K562 (cell line): ENCODE measurements around the gene VDAC1. TPM values are rescaled to one million over a fixed set of nuclear protein-coding genes. Genes with fewer than 3 reads are reported as not detected.

ENCODE experiments used
- DACH1 ChIP-seq: fragments of 450-650 bp; IDR thresholded peaks from 2 replicates; pipeline ENCODE4 v1.6.1; 2018; ENCODE audit not compliant: partially characterized antibody
- E2F3 ChIP-seq: fragments of 250-450 bp; sonication (Bioruptor Pico); IDR thresholded peaks from 2 replicates; pipeline ENCODE4 v1.4.0; 2020; ENCODE audit warnings: mild to moderate bottlenecking
- EGR1 ChIP-seq: fragments of 450-650 bp; conservative IDR thresholded peaks from 2 replicates; pipeline ENCODE4 v1.6.1; 2017; ENCODE audit warnings: mild to moderate bottlenecking
- MTA2 ChIP-seq: fragments of 450-650 bp; IDR thresholded peaks from 2 replicates; pipeline ENCODE4 v1.6.1; 2016; ENCODE audit warnings: low read depth
- NCOA2 ChIP-seq, 2 experiments: fragments of 450-650 bp; IDR thresholded peaks; 2 replicates each; pipeline ENCODE4 v1.6.1; 2018; ENCODE audit warnings: mild to moderate bottlenecking in 2 of 2, moderate library complexity in 1 of 2; ENCODE audit not compliant: partially characterized antibody in 2 of 2
- RAD51 ChIP-seq: fragments of 450-650 bp; IDR thresholded peaks from 2 replicates; pipeline ENCODE4 v1.7.1; 2016; ENCODE audit warnings: low read depth, mild to moderate bottlenecking, borderline replicate concordance
- RBFOX2 ChIP-seq: fragments of 200-400 bp; formaldehyde crosslinking; IDR thresholded peaks from 2 replicates; pipeline ENCODE4 v1.6.1; 2017; ENCODE audit warnings: low read depth, mild to moderate bottlenecking, low read length, moderate library complexity
- SETDB1 ChIP-seq: IDR thresholded peaks from one replicate; pipeline ENCODE4 v1.6.1; 2012; ENCODE audit warnings: low read length, control low read depth, inconsistent platforms
- TEAD2 ChIP-seq: fragments of 450-650 bp; IDR thresholded peaks from 2 replicates; pipeline ENCODE4 v1.6.1; 2016; ENCODE audit warnings: missing genetic modification characterization, control low read depth, missing compliant biosample characterization
- TOE1 ChIP-seq, 2 experiments: fragments of 450-650 bp in 1 of 2; sonication (generic) in 1 of 2; formaldehyde crosslinking in 1 of 2; IDR thresholded peaks; 2 replicates each; pipeline versions ENCODE4 v1.7.1 to v1.8.0; 2016 to 2022; ENCODE audit warnings: borderline replicate concordance in 2 of 2, mild to moderate bottlenecking in 2 of 2, antibody characterized with exemption in 1 of 2, inconsistent platforms in 1 of 2, low read depth in 1 of 2, missing genetic modification reagents in 1 of 2, moderate library complexity in 1 of 2
- ZNF184 ChIP-seq: sonication (generic); formaldehyde crosslinking; IDR thresholded peaks from 2 replicates; pipeline ENCODE4 v1.5.0; 2020; ENCODE audit warnings: missing genetic modification reagents
- ZNF431 ChIP-seq: sonication (generic); formaldehyde crosslinking; IDR thresholded peaks from 2 replicates; pipeline ENCODE4 v1.8.0; 2022; ENCODE audit warnings: mild to moderate bottlenecking, missing genetic modification reagents
- ZNF586 ChIP-seq: fragments of 450-650 bp; formaldehyde crosslinking; conservative IDR thresholded peaks from 2 replicates; pipeline ENCODE4 v1.4.0; 2020; ENCODE audit warnings: mild to moderate bottlenecking, moderate library complexity
- ZSCAN32 ChIP-seq: fragments of 450-650 bp; formaldehyde crosslinking; IDR thresholded peaks from 2 replicates; pipeline ENCODE4 v1.4.0; 2020; ENCODE audit warnings: mild to moderate bottlenecking, moderate library complexity
- polyA plus RNA-seq, 8 experiments: library from polyadenylated mRNA; depleted of rRNA in 4 of 8; stranded (reverse) in 5 of 8; unstranded in 3 of 8; fragments of >200 nt; fragmentation: Nextera tagmentation in 2 of 8; fragmentation: Illumina TruSeq in 1 of 8; extraction: Ambion mirVana in 2 of 8; extraction: Trizol in 1 of 8; gene quantifications; 2 replicates each; pipeline versions ENCODE4 v1.2.1 to v1.2.3, GENCODE V29; 2011 to 2014; ENCODE audit warnings: inconsistent platforms in 1 of 8, missing spikeins in 1 of 8
- total RNA-seq, 7 experiments: library from RNA; depleted of rRNA in 6 of 7; stranded (reverse); fragments of >200 nt in 6 of 7; fragmentation: Illumina TruSeq in 2 of 7; extraction: Trizol in 2 of 7; gene quantifications; 2 replicates each; pipeline versions ENCODE4 v1.2.1 to v1.2.3, GENCODE V29; 2011 to 2021; ENCODE audit warnings: low replicate concordance in 1 of 7
- TF ChIP-seq, protein P1 (sequence below): sonication (generic); formaldehyde crosslinking; IDR thresholded peaks from 2 replicates; pipeline ENCODE4 v1.8.1; 2023; ENCODE audit warnings: missing genetic modification reagents, mild to moderate bottlenecking, borderline replicate concordance
- TF ChIP-seq, protein P2 (sequence below): sonication (generic); formaldehyde crosslinking; IDR thresholded peaks from 2 replicates; pipeline ENCODE4 v1.5.0; 2020; ENCODE audit warnings: missing genetic modification reagents
- TF ChIP-seq, protein P3 (sequence below): fragments of 250-450 bp; sonication (Bioruptor Pico); IDR thresholded peaks from 2 replicates; pipeline ENCODE4 v1.4.0; 2020; ENCODE audit warnings: borderline replicate concordance
- TF ChIP-seq, protein P4 (sequence below): fragments of 250-450 bp; sonication (Bioruptor Pico); IDR thresholded peaks from 2 replicates; pipeline ENCODE4 v1.8.0; 2021; ENCODE audit warnings: borderline replicate concordance, mild to moderate bottlenecking, moderate library complexity; ENCODE audit not compliant: poor library complexity, severe bottlenecking

VDAC1 gene
- total and polyA plus RNA-seq, 9 of the 15 experiments (the other 6 are each of a cell fraction or from before 2014, with no cell fraction given), result 168 to 366 (median 293) TPM

DNA sequence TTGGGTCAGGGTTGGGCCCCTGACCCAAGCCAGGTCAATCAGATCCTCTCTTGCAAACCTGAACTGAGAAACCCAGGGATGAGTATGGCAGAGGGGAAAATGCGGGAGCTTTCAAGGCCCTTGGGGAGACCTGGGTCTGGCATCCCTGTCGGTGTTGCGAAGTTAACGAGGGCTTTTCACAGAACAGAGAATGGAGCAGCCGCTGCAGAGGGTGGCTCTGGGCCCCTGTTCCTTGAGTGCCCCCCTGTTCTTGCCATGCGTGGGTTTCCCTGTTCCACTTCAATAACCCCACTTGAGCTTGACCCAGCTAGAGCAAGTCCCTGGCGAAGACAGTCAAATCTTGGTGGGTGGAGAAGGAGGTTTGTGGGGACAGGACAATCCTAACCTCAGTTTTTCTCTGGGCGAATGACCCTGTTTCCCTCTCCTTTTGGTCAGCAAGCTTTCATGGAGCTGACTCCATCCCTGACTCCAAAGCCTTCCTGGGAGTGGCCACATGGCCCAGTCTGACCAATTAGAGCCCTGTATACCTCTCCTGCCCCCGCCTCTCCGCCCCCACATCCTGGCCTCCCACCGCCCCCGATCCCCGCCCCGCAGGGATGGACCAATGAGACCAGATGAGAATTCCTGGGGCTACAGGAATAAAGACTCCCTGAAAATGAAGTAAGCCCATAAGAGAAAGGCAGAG is 2.9 kb upstream of the VDAC1 start (continued):
- TF ChIP-seq E2F3 (CRISPR knock-in tag) (no peak), TEAD2 (no peak), DACH1 (no peak), SETDB1 (no peak), RBFOX2 (no peak), EGR1 (peak; percentile 91), ZNF184 (CRISPR knock-in tag) (no peak), RAD51 (peak; percentile 37; the same call in 1 of the 2 replicates), ZSCAN32 (CRISPR knock-in tag) (no peak), NCOA2 (IDR thresholded peaks at IDR 0.05; ENCODE audit: partially characterized antibody in 2 of 2) (no peak), MTA2 (no peak), TOE1 (IDR thresholded peaks at IDR 0.05; ENCODE audit: borderline replicate concordance) (no peak), TOE1 (CRISPR knock-in tag; IDR thresholded peaks at IDR 0.05; ENCODE audit: borderline replicate concordance, low read depth) (no peak), ZNF431 (CRISPR knock-in tag) (no peak), ZNF586 (CRISPR knock-in tag) (no peak)
- TF ChIP-seq, protein P1, sequence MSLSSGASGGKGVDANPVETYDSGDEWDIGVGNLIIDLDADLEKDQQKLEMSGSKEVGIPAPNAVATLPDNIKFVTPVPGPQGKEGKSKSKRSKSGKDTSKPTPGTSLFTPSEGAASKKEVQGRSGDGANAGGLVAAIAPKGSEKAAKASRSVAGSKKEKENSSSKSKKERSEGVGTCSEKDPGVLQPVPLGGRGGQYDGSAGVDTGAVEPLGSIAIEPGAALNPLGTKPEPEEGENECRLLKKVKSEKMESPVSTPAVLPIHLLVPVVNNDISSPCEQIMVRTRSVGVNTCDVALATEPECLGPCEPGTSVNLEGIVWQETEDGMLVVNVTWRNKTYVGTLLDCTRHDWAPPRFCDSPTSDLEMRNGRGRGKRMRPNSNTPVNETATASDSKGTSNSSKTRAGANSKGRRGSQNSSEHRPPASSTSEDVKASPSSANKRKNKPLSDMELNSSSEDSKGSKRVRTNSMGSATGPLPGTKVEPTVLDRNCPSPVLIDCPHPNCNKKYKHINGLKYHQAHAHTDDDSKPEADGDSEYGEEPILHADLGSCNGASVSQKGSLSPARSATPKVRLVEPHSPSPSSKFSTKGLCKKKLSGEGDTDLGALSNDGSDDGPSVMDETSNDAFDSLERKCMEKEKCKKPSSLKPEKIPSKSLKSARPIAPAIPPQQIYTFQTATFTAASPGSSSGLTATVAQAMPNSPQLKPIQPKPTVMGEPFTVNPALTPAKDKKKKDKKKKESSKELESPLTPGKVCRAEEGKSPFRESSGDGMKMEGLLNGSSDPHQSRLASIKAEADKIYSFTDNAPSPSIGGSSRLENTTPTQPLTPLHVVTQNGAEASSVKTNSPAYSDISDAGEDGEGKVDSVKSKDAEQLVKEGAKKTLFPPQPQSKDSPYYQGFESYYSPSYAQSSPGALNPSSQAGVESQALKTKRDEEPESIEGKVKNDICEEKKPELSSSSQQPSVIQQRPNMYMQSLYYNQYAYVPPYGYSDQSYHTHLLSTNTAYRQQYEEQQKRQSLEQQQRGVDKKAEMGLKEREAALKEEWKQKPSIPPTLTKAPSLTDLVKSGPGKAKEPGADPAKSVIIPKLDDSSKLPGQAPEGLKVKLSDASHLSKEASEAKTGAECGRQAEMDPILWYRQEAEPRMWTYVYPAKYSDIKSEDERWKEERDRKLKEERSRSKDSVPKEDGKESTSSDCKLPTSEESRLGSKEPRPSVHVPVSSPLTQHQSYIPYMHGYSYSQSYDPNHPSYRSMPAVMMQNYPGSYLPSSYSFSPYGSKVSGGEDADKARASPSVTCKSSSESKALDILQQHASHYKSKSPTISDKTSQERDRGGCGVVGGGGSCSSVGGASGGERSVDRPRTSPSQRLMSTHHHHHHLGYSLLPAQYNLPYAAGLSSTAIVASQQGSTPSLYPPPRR, result no peak
- TF ChIP-seq, protein P2, sequence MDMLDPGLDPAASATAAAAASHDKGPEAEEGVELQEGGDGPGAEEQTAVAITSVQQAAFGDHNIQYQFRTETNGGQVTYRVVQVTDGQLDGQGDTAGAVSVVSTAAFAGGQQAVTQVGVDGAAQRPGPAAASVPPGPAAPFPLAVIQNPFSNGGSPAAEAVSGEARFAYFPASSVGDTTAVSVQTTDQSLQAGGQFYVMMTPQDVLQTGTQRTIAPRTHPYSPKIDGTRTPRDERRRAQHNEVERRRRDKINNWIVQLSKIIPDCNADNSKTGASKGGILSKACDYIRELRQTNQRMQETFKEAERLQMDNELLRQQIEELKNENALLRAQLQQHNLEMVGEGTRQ (CRISPR knock-in tag), result peak; percentile 85
- TF ChIP-seq, protein P3, sequence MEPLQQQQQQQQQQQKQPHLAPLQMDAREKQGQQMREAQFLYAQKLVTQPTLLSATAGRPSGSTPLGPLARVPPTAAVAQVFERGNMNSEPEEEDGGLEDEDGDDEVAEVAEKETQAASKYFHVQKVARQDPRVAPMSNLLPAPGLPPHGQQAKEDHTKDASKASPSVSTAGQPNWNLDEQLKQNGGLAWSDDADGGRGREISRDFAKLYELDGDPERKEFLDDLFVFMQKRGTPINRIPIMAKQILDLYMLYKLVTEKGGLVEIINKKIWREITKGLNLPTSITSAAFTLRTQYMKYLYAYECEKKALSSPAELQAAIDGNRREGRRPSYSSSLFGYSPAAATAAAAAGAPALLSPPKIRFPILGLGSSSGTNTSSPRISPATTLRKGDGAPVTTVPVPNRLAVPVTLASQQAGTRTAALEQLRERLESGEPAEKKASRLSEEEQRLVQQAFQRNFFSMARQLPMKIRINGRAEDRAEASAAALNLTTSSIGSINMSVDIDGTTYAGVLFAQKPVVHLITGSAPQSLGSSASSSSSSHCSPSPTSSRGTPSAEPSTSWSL, result no peak
- TF ChIP-seq, protein P4, sequence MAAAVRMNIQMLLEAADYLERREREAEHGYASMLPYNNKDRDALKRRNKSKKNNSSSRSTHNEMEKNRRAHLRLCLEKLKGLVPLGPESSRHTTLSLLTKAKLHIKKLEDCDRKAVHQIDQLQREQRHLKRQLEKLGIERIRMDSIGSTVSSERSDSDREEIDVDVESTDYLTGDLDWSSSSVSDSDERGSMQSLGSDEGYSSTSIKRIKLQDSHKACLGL (CRISPR knock-in tag), result no peak
